Keratinocyte (primary cell): Measurements from ENCODE around the gene ATP13A5.

Experiments
- CTCF ChIP-seq, 3 experiments: IDR thresholded peaks in 1 of 3; conservative IDR thresholded peaks in 1 of 3; optimal IDR thresholded peaks in 1 of 3; 2 replicates in 2 of 3; 3 replicates in 1 of 3; pipeline versions ENCODE3 to v1.5.1; 2011; ENCODE audit warnings: low read length in 3 of 3, mild to moderate bottlenecking in 3 of 3, moderate library complexity in 2 of 3, control low read depth in 1 of 3, inconsistent platforms in 1 of 3; ENCODE audit not compliant: insufficient read depth in 2 of 3; ENCODE audit errors: extremely low read depth in 1 of 3
- EZH2 ChIP-seq: IDR thresholded peaks from one replicate; pipeline ENCODE4 v1.6.1; 2012; ENCODE audit warnings: inconsistent platforms, mild to moderate bottlenecking, low read length, moderate library complexity

- TF ChIP-seq EZH2 (no peak), CTCF (optimal IDR thresholded peaks at IDR 0.05 in 1 of 3, IDR thresholded peaks at IDR 0.05 in 1 of 3, conservative IDR thresholded peaks at IDR 0.05 in 1 of 3; ENCODE audit: extremely low read depth in 1 of 3, insufficient read depth in 2 of 3, low read length in 3 of 3) (no peak)
These were observed 38.1 kb upstream of the ATP13A5 start for GRCh38 chr3:193416629-193417028.
